GM19328 (cell line): ENCODE data around the gene CLPSL1.
"Not testable (repeated sequence)": the region's sequence is repeated elsewhere in the genome, so short reads cannot be mapped to it uniquely, and the experiment has no call there.

ENCODE experiments used
- ATAC-seq: cut with Tn5 transposase; IDR thresholded peaks from one replicate; pipeline ENCODE4 v1.9.1; 2021; ENCODE audit warnings: mild to moderate bottlenecking, moderate library complexity; ENCODE audit not compliant: unreplicated experiment

The CLPSL1 gene, protein sequence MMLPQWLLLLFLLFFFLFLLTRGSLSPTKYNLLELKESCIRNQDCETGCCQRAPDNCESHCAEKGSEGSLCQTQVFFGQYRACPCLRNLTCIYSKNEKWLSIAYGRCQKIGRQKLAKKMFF

DNA sequence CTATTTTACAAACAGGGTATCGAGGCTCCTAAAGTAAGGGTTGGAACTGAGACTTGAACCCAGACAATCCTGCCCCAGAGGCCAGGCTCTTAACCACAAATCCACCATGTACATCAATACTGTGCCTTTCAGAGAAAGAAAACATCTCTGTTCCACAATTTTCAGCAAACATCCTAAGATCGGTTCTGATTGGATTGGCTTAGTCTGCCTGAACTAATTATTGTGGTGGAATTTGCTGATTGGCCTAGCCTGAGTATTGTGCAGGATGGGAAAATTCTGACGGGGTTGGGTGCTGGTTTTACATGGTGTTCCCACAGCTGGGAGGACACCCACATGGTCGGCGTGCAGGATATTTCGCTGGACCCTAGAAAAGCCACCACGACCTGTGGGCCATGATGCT, at the start of gene CLPSL1:
Gene CLPSL1 (plus strand): TSS at position 301 of the 400 bp plus-strand sequence. CDS start 92 bp downstream, at position 393.
- ATAC-seq: no peak

DNA sequence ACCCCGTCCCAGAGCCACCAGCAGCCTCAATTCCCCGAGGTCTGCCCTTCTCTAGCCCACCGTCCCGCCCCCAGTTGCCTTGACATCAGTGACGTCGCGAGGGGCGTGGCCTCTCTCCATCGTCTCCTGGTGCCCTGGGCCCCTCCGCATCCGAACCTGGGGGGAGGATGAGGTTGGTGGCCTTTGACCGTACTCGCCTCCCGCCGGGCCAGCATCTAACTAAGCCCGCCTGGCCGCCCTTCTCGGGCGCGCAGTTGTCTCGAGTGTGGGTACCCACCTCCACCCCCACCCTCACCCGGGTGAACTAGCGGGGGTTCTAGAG, 49.4 kb upstream of the CLPSL1 start:
- ATAC-seq: peak; percentile 42

DNA sequence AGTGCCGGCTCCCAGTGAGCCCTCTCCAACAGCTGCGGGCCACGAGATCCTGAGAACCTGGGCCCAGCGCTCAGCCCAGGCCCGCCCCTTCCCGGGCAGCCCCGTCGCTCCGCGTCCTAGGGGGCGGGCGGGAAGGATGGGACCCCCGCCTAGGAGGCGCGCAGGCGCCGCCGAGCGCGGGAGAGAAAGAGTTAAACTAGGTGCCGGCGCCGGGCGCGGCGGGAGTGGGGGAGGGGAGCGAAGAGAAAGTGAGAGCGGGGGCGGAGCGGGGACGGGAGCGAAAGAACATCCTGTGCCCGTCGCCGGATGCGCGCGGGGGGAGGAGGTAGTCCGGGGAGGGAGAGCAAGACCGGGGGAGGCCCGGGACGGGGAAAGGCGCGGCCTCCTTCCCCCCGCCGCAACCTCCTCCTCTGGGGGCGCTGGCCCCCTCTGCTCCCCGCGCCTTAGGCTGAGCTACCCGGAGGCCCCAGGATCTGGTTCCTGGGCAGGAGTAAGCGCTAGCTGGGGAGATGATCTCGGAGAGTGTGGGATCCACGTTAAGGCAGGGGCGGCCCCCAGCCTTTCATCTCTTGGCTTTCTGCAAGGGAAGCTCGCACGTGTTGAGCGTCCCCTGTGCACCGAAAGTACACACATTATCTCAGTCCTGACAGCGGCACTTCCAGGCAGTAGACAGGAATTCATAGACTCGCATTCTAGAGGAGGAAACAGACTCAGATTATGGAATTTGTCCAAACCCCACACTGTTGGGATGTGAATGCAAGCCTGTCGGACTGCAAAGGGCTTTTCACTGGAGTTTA, 48.9 kb upstream of the CLPSL1 start:
- ATAC-seq: peak; percentile 43

DNA sequence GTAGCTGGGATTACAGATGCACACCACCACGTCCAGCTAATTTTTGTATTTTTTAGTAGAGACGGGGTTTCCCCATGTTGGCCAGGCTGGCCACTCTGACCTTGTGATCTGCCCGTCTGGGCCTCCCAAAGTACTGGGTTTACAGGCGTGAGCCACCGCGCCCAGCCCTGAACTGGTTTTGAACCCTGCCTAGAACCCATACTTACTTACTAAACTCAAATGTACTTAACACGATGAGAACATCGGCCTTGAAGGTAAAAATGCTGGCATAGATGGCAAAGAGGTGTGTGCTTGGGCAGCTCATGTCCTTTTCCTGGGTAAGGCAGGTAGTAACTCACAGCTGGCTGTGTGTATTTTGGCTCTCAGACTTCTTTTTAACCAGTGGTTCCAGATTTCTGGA, 47.2 kb upstream of the CLPSL1 start:
- ATAC-seq: no peak

DNA sequence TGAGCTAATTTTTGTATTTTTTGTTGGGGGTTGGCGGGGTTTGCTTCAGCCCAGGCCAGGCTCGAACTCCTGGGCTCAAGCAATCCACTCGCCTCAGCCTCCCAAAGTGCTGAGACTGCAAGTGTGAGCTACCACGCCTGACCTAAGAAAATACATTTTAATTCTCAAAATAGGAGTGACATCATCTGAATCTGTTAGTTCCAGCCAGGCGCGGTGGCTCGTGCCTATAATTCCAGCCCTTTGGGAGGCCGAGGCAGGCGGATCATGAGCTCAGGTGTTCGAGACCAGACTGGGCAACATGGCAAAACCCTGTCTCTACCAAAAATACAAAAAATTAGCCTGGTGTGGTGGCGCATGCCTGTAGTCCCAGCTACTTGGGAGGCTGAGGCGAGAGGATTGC, 46.5 kb upstream of the CLPSL1 start:
- ATAC-seq: not testable (repeated sequence)

DNA sequence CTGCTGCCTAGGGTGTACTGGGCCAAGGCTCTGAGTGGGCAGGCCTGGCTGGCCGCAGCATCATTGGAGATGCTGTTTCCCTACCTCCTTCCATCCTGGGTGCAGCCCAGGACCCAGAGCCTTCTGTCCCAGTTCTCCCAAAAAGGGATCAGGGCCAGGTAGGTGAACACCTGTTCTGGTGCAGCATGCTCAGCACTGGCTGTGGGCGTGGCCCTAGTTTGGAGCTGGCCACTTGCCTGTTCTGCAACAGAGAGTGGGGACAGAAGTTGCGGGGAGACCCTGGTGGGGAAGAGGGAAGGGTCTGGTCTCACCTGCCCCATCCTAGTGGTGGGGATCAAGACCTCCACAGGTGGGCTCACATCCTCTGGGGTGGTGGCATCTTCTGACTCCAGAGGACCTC, 45.4 kb upstream of the CLPSL1 start:
- no peak for ATAC-seq

DNA sequence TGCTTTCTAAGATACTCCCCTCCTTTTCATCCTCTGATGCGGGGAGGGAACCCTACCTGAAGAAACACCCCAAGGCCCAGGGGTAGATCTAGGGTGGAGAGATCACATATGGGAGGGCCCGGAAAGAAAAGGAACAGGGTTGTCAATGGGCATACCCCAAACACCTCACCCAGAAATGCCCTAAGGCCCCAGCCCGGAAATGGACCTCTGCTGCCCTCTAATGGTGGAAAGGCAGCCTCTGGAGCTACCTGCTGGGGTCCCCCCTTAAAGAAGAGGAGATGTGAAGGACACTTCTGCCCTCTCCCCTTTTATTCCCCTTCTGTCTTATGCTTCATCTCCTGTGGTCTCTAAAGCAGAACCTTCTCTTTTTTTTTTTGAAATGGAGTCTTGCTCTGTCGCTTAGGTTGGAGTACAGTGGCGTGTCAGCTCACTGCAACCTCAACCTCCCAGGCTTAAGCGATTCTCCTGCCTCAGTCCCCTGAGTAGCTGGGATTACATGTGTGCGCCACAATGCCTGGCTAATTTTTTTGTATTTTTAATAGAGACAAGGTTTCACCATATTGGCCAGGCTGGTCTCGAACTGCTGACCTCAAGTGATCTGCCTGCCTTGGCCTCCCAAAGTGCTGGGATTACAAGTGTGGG, 44.4 kb upstream of the CLPSL1 start:
- ATAC-seq: no peak

DNA sequence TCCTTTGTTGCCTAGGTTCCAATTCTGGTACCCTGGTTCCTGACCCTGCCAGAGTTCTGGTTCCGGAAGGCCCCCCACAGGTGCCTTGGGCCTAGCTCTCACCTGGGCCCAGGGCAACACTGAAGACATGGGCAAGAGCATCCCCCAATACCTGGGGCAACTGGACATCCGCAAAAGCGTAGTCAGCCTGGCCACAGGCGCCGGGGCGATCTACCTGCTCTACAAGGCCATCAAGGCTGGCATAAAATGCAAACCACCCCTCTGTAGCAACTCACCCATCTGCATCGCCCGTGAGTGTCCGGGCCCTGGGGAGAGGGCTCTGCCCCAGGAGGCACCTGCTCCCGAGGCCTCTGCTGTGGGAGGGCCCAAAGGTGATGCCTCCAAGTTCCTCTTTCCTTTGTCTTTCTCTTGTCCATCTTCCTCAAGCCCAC, 43.8 kb upstream of the CLPSL1 start, which contains the start of gene ARMC12:
Gene ARMC12 (plus strand): TSS at position 51 of the 431 bp plus-strand sequence. CDS start 77 bp downstream, at position 128.
- no peak for ATAC-seq

DNA sequence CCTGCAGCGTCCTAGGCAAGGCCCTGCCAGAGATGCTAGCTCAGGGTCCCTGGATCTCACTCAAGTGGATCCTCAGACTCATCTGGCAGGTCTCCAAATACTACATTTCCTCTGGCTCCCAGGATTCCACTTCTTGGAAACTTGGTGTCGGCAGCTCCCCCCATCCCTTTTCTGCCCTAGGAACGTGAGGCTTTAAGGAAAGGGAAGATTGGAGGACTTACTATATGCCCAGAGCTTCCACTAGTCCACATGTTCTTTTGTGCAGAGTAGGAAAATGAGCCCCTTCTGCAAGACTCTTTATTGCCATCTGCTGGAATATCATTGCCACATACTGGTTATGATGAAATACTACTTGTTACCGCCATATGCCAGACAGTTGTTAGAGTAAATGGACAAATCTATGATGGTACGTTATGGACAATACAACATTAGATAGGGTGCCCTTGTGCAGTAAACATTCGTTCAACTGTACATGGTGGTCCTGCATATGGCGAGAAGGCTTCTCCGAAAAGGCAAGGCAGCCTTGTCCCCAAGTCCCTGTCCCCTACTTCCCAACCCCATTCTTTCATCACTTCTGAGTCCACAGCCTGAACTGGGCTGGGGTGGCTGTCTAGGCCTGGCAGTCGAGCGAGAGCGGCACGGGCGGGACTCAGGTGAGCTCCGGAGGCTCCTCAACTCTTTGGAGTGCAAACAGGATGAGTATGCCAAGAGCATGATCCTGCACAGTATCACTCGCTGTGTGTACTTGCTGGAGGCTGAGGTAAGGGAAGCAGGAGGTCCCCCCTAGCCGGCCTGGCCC, 43.2 kb upstream of the CLPSL1 start:
- no peak for ATAC-seq

DNA sequence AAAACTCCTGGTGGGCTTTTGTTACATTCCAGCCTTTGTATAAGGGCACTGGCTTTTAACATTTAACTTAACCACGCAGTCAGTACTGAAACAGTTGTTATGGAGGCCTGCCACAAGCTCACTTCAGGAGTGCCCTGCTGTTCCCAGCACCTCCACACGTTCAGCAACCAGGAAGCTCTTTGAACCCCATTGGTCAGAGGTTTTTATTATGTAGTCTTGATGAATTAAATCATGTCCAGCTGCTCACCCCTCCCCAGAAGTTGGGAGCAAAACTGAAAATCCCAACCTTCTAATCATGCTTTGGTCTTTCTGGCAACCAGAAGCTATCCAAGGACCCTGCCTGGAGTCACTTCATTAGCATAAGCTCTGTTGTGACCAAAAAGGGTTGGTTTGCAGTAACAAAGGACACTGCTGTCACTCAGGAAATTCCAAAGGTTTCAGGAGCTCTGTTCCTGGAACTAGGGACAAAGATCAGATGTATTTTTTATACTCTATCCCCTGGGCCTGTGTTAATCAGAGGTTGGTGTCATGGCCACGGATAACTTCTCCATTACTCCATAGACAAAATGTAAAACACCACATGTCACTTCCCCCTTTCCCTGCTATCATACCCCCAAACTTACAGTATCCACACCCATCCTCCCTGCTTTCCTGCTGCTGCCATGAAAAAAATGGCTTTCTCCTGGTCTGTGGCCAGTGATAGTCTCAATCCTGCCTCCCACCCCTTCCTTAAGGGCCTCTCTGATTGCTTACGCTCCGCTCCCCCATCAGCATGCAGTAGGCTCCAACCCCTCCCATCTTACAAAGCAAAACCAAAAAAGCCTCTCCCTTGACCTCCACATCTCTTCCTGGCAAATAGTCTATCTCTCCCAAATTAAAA, 40.9 kb upstream of the CLPSL1 start:
- no peak for ATAC-seq

DNA sequence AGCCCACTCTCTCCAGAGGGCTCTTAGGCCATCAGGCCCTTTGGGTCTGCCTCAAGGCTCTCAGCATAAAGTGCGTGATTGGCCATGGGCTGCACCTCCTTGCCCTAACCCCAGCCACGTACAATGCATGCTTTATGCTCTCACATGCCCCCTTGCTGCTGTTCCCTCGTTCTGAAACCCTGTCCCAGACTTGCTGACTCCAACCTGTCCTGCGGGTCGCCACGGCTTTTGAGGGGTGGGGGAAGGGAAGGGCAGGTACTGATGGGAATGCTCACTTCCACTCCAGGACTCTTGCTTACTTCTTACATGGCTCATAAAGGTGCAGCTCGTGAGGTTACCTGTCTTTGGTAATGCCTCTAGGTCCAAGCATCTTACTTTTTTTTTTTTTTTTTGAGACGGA, 38.0 kb upstream of the CLPSL1 start:
- no peak for ATAC-seq

DNA sequence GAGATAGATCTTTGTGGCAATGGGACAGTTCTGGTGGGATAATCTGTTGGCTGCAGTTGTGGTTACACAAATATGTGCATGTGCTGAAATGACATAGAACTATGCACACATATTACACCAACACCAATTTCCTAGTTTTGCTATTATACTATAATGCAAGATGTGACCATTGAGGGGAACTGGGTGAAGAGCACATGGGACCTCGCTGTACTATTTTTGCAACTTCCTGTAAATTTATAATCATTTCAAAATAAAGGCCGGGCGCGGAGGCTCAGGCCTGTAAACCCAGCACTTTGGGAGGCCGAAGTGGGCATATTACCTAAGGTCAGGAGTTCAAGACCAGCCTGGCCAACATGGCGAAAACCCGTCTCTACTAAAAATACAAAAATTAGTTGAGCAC, 35.3 kb upstream of the CLPSL1 start:
- ATAC-seq: no peak

DNA sequence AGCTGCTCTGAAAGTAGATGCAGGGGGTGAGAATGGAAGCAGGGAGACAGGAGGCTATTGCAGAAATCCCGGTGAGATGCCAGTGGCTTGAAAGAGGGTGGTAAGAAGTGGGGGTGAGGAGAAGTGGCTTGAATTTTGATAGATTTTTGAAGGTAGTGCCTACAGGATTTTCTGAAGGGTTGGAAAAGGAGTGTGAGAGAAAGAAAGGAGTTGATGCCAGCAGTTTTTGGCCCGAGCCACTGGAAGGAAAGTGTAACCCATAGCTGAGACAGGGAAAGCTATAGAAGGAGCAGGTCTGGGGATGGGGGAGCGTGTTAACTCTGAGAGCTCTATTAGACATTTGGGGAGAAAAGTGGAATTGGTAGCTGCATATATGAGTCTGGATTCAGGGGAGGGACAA, 34.3 kb upstream of the CLPSL1 start:
- no peak for ATAC-seq

DNA sequence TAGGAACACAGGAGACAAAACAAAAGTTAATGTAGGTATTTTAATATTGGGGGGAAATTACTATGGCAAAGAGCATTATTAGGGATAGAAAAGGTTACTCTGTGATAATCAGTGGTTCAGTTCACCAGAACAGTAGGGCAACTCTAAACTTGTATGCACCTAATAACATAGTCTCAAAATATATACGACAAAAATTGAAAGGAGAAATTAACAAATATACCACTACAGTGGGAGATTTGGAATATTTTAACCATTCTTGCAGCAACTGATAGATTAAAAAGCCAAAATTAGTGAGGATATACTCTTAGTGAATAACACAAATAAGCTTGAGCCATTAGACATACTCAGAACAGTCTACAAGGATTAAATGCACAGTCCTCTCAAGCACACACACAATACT, 32.9 kb upstream of the CLPSL1 start:
- ATAC-seq: no peak

DNA sequence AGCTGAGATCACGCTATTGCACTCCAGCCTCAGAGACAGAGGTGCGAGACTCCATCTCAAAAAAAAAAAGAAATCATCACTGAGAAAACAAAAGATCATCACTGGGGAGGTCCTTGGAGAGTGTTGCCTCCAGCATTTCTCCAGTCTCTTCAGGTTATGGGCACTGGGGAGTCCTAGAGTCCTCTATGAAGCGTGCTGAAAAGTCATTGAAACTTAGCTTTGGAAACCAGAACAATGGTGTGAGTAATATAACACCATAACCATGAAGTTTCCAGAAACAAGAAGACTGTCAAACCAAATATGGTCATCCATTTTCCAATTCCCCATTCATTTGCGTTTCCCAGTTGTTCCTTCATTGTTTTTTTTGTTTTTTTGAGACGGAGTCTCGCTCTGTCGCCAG, 30.3 kb upstream of the CLPSL1 start:
- no peak for ATAC-seq

DNA sequence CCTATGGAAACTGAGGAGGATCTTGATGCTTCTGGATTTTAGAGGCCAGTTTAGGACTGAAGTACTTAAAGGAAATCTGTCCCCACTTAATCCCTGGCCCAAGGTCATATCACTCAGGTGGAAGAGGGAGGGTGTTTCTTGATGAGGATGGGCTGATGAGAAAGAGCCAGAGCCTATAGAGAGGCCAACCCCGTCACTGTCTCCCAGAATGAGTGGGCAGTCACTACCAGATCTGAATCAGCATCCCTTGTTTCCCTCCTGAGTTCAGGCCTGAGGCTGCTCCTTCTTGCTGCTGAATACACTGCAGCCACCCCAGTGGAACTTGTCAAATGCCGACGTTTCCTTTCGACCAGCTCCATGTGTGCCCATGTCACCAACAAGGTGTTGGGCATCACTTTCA, 29.2 kb upstream of the CLPSL1 start:
- no peak for ATAC-seq

DNA sequence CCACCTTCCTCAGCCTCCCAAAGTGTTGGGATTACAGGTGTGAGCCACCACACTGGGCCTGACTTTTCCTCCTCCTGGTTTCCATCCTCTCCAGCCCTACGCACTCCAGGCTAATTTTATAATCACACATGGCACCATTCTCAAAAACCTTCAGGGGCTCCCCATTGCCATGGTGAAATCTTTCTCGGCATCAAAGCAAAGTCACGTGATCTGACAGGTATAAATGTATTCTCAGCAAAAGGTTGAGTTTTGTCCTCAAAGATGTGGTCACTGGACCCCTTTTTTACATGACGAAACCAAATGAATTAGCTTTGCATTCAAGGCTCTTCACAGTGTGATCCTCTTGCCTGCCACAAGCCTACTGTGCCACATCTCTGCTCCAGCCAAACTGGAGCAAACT, 28.5 kb upstream of the CLPSL1 start:
- no peak for ATAC-seq

DNA sequence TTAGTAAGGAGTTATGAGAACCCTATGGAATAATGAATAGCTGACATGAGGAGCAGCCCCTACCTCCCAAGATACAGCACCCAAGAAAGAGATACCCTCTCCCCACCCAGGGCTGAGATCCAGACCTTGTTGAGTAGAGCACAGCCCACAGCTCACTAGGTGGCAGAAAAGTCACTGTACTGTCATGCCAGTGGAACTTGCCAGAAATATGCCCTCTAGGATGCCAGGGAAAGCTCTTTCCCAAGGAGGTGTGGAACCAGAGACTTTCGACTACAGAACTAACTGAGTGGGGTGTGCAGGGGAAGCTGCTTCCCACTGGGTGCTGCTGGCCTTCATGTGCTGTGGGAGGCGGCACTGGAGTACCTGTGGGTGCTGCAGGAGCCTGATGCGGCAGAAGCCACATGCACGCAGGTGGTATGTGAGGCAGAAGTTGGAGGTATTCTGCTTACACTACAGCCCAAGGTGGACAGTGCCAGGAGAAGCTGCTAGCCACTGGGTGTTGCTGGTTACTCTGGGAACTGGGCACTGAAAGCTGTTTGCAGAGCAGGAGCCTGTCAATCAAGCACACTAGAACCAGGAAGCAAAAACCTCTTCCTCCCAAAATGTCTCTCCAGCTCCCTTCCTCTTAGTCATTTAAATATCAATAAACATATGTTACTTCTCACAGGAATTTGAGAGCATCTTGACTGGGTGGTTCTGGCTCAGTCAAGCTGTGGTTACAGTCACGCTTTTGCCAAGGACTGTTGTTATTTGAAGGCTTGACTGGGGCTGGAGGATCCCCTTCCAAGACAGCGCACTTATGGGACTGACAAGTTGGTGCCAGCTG, 26.2 kb upstream of the CLPSL1 start:
- ATAC-seq: no peak

DNA sequence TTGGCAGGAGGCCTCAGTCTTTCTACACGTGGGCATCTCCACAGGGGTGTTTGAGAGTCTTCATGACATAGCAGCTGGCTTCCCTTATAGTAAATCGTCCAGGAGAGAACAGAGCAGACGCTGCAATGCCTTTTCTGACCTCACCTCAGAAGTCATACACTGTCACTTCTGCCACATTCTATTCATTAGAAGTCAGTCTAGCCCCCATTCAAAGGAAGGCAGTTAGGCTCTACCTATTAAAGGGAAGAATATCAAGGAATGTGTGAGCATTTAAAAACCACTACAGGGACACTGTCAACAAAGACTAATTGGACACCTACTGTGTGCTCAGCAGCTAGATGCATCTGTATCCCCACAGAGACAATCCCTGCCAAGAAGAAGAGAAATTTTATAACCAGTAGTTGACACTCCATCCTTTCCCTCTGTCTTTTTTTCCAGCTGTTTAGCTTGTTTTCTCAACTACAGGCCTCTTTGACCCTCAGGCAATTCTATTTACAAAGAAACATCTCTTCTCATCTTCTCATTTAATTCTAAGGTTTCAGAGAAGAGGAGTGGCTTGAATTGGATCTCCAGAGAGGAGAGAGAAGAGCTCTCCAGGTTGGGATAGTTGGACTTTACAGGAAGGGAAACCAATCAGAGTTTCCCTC, 25.4 kb upstream of the CLPSL1 start:
- ATAC-seq: no peak
